ENCODE results near the gene ETFB.

Gene ETFB

DNA sequence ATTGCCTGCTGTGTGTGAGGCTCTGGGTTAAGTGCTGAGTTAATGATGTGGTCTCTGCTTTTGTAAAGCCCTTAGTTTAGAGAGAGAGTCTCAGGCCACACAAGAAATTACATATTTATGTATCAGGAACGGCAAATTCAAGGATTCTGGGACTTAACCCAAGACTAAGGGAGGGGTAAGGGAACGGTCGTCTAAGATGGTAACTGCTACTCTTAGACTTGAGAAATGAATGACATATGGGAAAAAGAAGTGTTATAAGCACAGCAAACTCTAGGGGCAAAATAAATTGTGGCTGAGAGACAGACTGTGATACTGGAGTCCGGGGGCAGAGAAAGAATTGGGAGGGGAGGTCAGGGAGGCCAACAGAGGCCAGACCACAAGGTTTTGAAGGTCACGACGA, 34.5 kb downstream of the ETFB start:
- TF ChIP-seq ZNF610 (tag by site-specific recombination; IDR thresholded peaks at IDR 0.05; ENCODE audit: borderline replicate concordance) (no peak), PRDM6 (tag by site-specific recombination; IDR thresholded peaks at IDR 0.05) (no peak), ZNF544 (tag by site-specific recombination; IDR thresholded peaks at IDR 0.05) (no peak), ZFP3 (tag by site-specific recombination; IDR thresholded peaks at IDR 0.05; ENCODE audit: low read depth) (no peak), MYNN (tag by site-specific recombination; IDR thresholded peaks at IDR 0.05; ENCODE audit: borderline replicate concordance) (no peak), ZNF677 (tag by site-specific recombination; IDR thresholded peaks at IDR 0.05) (no peak), GLIS1 (tag by site-specific recombination; IDR thresholded peaks at IDR 0.05) (no peak), ZNF362 (tag by site-specific recombination; IDR thresholded peaks at IDR 0.05) (no peak), ZNF19 (tag by site-specific recombination; IDR thresholded peaks at IDR 0.05; ENCODE audit: low read depth) (no peak), ZBTB7A (tag by site-specific recombination; IDR thresholded peaks at IDR 0.05; ENCODE audit: low read depth) (no peak), ZBTB1 (tag by site-specific recombination; IDR thresholded peaks at IDR 0.05) (no peak), ZNF830 (tag by site-specific recombination; IDR thresholded peaks at IDR 0.05; ENCODE audit: low read depth) (no peak), ZNF596 (tag by site-specific recombination; IDR thresholded peaks at IDR 0.05) (no peak), ZNF398 (tag by site-specific recombination; IDR thresholded peaks at IDR 0.05) (no peak), HIC1 (tag by site-specific recombination; IDR thresholded peaks at IDR 0.05) (no peak), ZNF24 (tag by site-specific recombination; IDR thresholded peaks at IDR 0.05) (no peak), ZNF394 (tag by site-specific recombination; IDR thresholded peaks at IDR 0.05; ENCODE audit: borderline replicate concordance) (no peak)
- TF ChIP-seq, protein P1, sequence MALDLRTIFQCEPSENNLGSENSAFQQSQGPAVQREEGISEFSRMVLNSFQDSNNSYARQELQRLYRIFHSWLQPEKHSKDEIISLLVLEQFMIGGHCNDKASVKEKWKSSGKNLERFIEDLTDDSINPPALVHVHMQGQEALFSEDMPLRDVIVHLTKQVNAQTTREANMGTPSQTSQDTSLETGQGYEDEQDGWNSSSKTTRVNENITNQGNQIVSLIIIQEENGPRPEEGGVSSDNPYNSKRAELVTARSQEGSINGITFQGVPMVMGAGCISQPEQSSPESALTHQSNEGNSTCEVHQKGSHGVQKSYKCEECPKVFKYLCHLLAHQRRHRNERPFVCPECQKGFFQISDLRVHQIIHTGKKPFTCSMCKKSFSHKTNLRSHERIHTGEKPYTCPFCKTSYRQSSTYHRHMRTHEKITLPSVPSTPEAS (tag by site-specific recombination; IDR thresholded peaks at IDR 0.05): no peak
- TF ChIP-seq, protein P2, sequence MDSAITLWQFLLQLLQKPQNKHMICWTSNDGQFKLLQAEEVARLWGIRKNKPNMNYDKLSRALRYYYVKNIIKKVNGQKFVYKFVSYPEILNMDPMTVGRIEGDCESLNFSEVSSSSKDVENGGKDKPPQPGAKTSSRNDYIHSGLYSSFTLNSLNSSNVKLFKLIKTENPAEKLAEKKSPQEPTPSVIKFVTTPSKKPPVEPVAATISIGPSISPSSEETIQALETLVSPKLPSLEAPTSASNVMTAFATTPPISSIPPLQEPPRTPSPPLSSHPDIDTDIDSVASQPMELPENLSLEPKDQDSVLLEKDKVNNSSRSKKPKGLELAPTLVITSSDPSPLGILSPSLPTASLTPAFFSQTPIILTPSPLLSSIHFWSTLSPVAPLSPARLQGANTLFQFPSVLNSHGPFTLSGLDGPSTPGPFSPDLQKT (IDR thresholded peaks at IDR 0.05; ENCODE audit: borderline replicate concordance, low read depth, low read length): no peak
- H3K36me3 ChIP-seq (ENCODE audit: control insufficient read depth in 2 of 2, insufficient read depth in 1 of 2, low read length in 2 of 2): no peaks in the 10 kb centered on the region
- CTCF ChIA-PET: interaction anchor here (0.5 to 1.2 kb wide), 5 partner anchors 8 to 1095 kb away, joined by 3 to 4 read pairs (median 3); no protein-coding TSS in a partner anchor

More for the DNA sequence above, 34.5 kb downstream of the ETFB start:
- Histone ChIP-seq H3K4me1 (ENCODE audit: control insufficient read depth, insufficient read depth, low read length) (no peaks in the 10 kb centered on the region), H3K4me3 (ENCODE audit: low read depth, low read length) (no peak overlapping the region), H3K9me3 (ENCODE audit: control insufficient read depth, insufficient read depth, low read depth, low read length) (no peaks in the 10 kb centered on the region), H3K27ac (ENCODE audit: extremely low read depth, low read depth, low read length) (no peak overlapping the region)
- POLR2A ChIA-PET: no interaction called here

All from HEK293 (cell line).